HG03521 (cell line): ENCODE measurements around the gene RHOA.
"Not testable (repeated sequence)": the region's sequence is repeated elsewhere in the genome, so short reads cannot be mapped to it uniquely, and the experiment has no call there.

Experiments
- ATAC-seq: cut with Tn5 transposase; IDR thresholded peaks from one replicate; pipeline ENCODE4 v1.9.1; 2021; ENCODE audit warnings: mild to moderate bottlenecking, moderate library complexity; ENCODE audit not compliant: unreplicated experiment

The RHOA gene

GRCh38 chr3:49333091-49333490 lies 78.7 kb downstream of the RHOA start:
- no peak for ATAC-seq

GRCh38 chr3:49329186-49329585 lies 82.6 kb downstream of the RHOA start:
- ATAC-seq: no peak

- not testable (repeated sequence) for ATAC-seq
These were observed 83.4 kb downstream of the RHOA start for GRCh38 chr3:49328350-49328749.

- ATAC-seq: no peak
These were observed 84.3 kb downstream of the RHOA start for GRCh38 chr3:49327485-49327884.

- ATAC-seq: no peak
These were observed 87.0 kb downstream of the RHOA start for GRCh38 chr3:49324768-49325167.

GRCh38 chr3:49316696-49317457 lies 94.9 kb downstream of the RHOA start:
- no peak for ATAC-seq

- ATAC-seq: no peak
These were observed 97.7 kb downstream of the RHOA start for GRCh38 chr3:49313896-49314688.

GRCh38 chr3:49311283-49311682 lies 100.5 kb downstream of the RHOA start:
- no peak for ATAC-seq

- no peak for ATAC-seq
These were observed 101.1 kb downstream of the RHOA start for GRCh38 chr3:49310677-49311076.
